ENCODE measurements around the gene FES.
A peak's percentile ranks its signal among the peaks of the same experiment; 100 is the strongest.
"Not testable (repeated sequence)": the region's sequence is repeated elsewhere in the genome, so short reads cannot be mapped to it uniquely, and the experiment has no call there.

Gene FES

GRCh38 chr15:90921887-90922286 is 37.6 kb downstream of the FES start:
- no peak for TF ChIP-seq CTCF (IDR thresholded peaks at IDR 0.05; ENCODE audit: insufficient read depth, low read depth, low read length, missing control alignments)
- H3K4me3 ChIP-seq (ENCODE audit: low read depth, low read length) = no peak overlapping the region
- DNase-seq (ENCODE audit: low read depth) = no peak

GRCh38 chr15:90922712-90923322 is 38.5 kb downstream of the FES start:
- not testable (repeated sequence) for H3K4me3 ChIP-seq (ENCODE audit: low read depth, low read length)
- DNase-seq (ENCODE audit: low read depth) = peak; percentile 87

GRCh38 chr15:90924375-90924774 is 40.1 kb downstream of the FES start:
- TF ChIP-seq CTCF (IDR thresholded peaks at IDR 0.05; ENCODE audit: insufficient read depth, low read depth, low read length, missing control alignments) = no peak
- DNase-seq (ENCODE audit: low read depth) = peak; percentile 83
- H3K4me3 ChIP-seq (ENCODE audit: low read depth, low read length) = peak overlapping the region; percentile 32; the same call in 1 of the 2 replicates

- H3K4me3 ChIP-seq (ENCODE audit: low read depth, low read length); DNase-seq (ENCODE audit: low read depth): not testable (repeated sequence)
These were observed 42.5 kb downstream of the FES start for GRCh38 chr15:90926766-90927165.

- DNase-seq (ENCODE audit: low read depth); H3K4me3 ChIP-seq (ENCODE audit: low read depth, low read length): not testable (repeated sequence)
These were observed 43.8 kb downstream of the FES start for GRCh38 chr15:90928106-90928505.

- TF ChIP-seq CTCF (IDR thresholded peaks at IDR 0.05; ENCODE audit: insufficient read depth, low read depth, low read length, missing control alignments) = no peak
- no peak for DNase-seq (ENCODE audit: low read depth)
- H3K4me3 ChIP-seq (ENCODE audit: low read depth, low read length) = peak overlapping the region; percentile 85
These were observed 45.1 kb downstream of the FES start for GRCh38 chr15:90929246-90930019.

- no peak for TF ChIP-seq CTCF (IDR thresholded peaks at IDR 0.05; ENCODE audit: insufficient read depth, low read depth, low read length, missing control alignments)
- H3K4me3 ChIP-seq (ENCODE audit: low read depth, low read length) = peak overlapping the region; percentile 85
- peak; percentile 39 for DNase-seq (ENCODE audit: low read depth)
These were observed 46.7 kb downstream of the FES start for GRCh38 chr15:90930861-90931574.

GRCh38 chr15:90931575-90931827 is 47.2 kb downstream of the FES start:
- H3K4me3 ChIP-seq (ENCODE audit: low read depth, low read length) = peak overlapping the region; percentile 85
- no peak for TF ChIP-seq CTCF (IDR thresholded peaks at IDR 0.05; ENCODE audit: insufficient read depth, low read depth, low read length, missing control alignments)
- no peak for DNase-seq (ENCODE audit: low read depth)

All from GM12865 (cell line).